ENCODE results near the gene CGGBP1. TPM values are rescaled to one million over a fixed set of nuclear protein-coding genes. Genes with fewer than 3 reads are reported as not detected.
A peak's percentile ranks its signal among the peaks of the same experiment; 100 is the strongest.

The CGGBP1 gene
- total RNA-seq, 1 donor from 2014 or later, result 48.5 TPM

GRCh38 chr3:88034491-88035275 lies 24.1 kb downstream of the CGGBP1 start:
- no peaks in the 10 kb centered on the region for H3K27me3 ChIP-seq (ENCODE audit: low read depth)
- TF ChIP-seq CTCF (IDR thresholded peaks at IDR 0.05; ENCODE audit: borderline replicate concordance), result no peak
- no peak overlapping the region for H3K27ac ChIP-seq (replicated peaks)
- no peak overlapping the region for H3K4me3 ChIP-seq
- intact Hi-C loops (cut with micrococcal nuclease), result no loop called here
- peaks cover 20% of the 10 kb centered on the region for H3K4me1 ChIP-seq
- no peaks in the 10 kb centered on the region for H3K36me3 ChIP-seq
- no peak for DNase-seq
- H3K9me3 ChIP-seq (replicated peaks), result no peaks in the 10 kb centered on the region

GRCh38 chr3:88033808-88034207 lies 25.0 kb downstream of the CGGBP1 start:
- no peak for TF ChIP-seq CTCF (IDR thresholded peaks at IDR 0.05; ENCODE audit: borderline replicate concordance)
- DNase-seq, result no peak
- Histone ChIP-seq H3K4me1 (peaks cover 20% of the 10 kb centered on the region), H3K36me3 (no peaks in the 10 kb centered on the region), H3K4me3 (no peak overlapping the region), H3K9me3 (replicated peaks) (peaks cover 2% of the 10 kb centered on the region), H3K27me3 (ENCODE audit: low read depth) (no peaks in the 10 kb centered on the region), H3K27ac (replicated peaks) (no peak overlapping the region)
- intact Hi-C loops (cut with micrococcal nuclease), result no loop called here

- Histone ChIP-seq H3K36me3 (no peaks in the 10 kb centered on the region), H3K4me3 (no peak overlapping the region), H3K9me3 (replicated peaks) (peaks cover 9% of the 10 kb centered on the region), H3K4me1 (peaks cover 20% of the 10 kb centered on the region), H3K27me3 (ENCODE audit: low read depth) (no peaks in the 10 kb centered on the region), H3K27ac (replicated peaks) (no peak overlapping the region)
- TF ChIP-seq CTCF (IDR thresholded peaks at IDR 0.05; ENCODE audit: borderline replicate concordance), result no peak
- DNase-seq, result no peak
- intact Hi-C loops (cut with micrococcal nuclease), result no loop called here
Observed at GRCh38 chr3:88033079-88033478, 25.7 kb downstream of the CGGBP1 start.

- Histone ChIP-seq H3K4me3 (peak overlapping the region; percentile 58), H3K4me1 (peaks cover 20% of the 10 kb centered on the region), H3K36me3 (no peaks in the 10 kb centered on the region), H3K27me3 (ENCODE audit: low read depth) (no peaks in the 10 kb centered on the region), H3K9me3 (replicated peaks) (peaks cover 18% of the 10 kb centered on the region), H3K27ac (replicated peaks) (peak overlapping the region; percentile 56)
- no peak for TF ChIP-seq CTCF (IDR thresholded peaks at IDR 0.05; ENCODE audit: borderline replicate concordance)
- intact Hi-C loops (cut with micrococcal nuclease), result no loop called here
- DNase-seq, result no peak
Observed at GRCh38 chr3:88032245-88032644, 26.6 kb downstream of the CGGBP1 start.

GRCh38 chr3:88031642-88032077 lies 27.1 kb downstream of the CGGBP1 start:
- H3K27ac ChIP-seq (replicated peaks), result peak overlapping the region; percentile 56
- H3K9me3 ChIP-seq (replicated peaks), result peaks cover 24% of the 10 kb centered on the region
- peaks cover 20% of the 10 kb centered on the region for H3K4me1 ChIP-seq
- H3K27me3 ChIP-seq (ENCODE audit: low read depth), result no peaks in the 10 kb centered on the region
- TF ChIP-seq CTCF (IDR thresholded peaks at IDR 0.05; ENCODE audit: borderline replicate concordance), result no peak
- H3K36me3 ChIP-seq, result no peaks in the 10 kb centered on the region
- intact Hi-C loops (cut with micrococcal nuclease), result no loop called here
- DNase-seq, result no peak
- H3K4me3 ChIP-seq, result peak overlapping the region; percentile 58

Data from left ventricle myocardium inferior (tissue), 1 donor.